Measurements from ENCODE around the gene SCCPDH. TPM values are rescaled to one million over a fixed set of nuclear protein-coding genes. Genes with fewer than 3 reads are reported as not detected.

Gene SCCPDH
- total and polyA plus RNA-seq, 2 of the 13 experiments (the other 11 are each of a cell fraction or from before 2014, with no cell fraction given): 36.7 to 62.3 TPM

DNA sequence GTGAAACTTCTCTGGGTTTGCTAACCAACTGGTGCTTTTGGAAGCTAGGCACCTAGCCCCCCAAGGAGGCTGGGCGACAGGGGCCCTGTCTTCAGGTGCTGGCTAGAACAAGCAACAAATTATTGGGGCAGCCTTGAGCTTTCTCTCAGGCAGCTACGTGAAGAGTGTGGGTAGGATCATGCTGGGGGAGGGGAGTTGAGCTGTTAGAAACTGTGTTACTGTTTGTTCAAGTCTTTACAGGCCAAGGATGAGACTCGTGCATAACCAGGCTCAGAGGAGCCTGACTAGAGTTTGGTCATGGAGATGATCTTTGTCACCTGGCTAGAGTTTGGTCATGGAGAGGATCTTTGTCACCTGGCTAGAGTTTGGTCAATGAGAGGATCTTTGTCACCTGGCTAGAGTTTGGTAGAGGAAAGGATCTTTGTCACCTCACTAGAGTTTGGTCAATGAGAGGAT is 12.6 kb upstream of the SCCPDH start (continued):
- TF ChIP-seq MTF1 (CRISPR knock-in tag; IDR thresholded peaks at IDR 0.05) (no peak), NR3C1 (CRISPR knock-in tag; IDR thresholded peaks at IDR 0.05) (no peak), TEAD2 (CRISPR knock-in tag; IDR thresholded peaks at IDR 0.05) (no peak), ZFY (CRISPR knock-in tag; IDR thresholded peaks at IDR 0.05) (peak; percentile 54; the same call in 1 of the 2 replicates), RARG (CRISPR knock-in tag; IDR thresholded peaks at IDR 0.05; ENCODE audit: low read depth) (no peak), STAG1 (CRISPR knock-in tag; IDR thresholded peaks at IDR 0.05) (no peak), CREB1 (IDR thresholded peaks at IDR 0.05) (no peak), CREB1 (CRISPR knock-in tag; IDR thresholded peaks at IDR 0.05) (peak; percentile 52; the same call in 1 of the 2 replicates), ZMYM2 (CRISPR knock-in tag; IDR thresholded peaks at IDR 0.05) (peak; percentile 80), BHLHE40 (IDR thresholded peaks at IDR 0.05; ENCODE audit: low read length) (no peak), ISL2 (CRISPR knock-in tag; IDR thresholded peaks at IDR 0.05) (no peak), FOXO4 (CRISPR knock-in tag; conservative IDR thresholded peaks at IDR 0.05) (no peak), ZNF431 (CRISPR knock-in tag; IDR thresholded peaks at IDR 0.05; ENCODE audit: borderline replicate concordance, low read depth) (no peak), HMG20A (CRISPR knock-in tag; IDR thresholded peaks at IDR 0.05; ENCODE audit: borderline replicate concordance) (no peak), ZNF773 (CRISPR knock-in tag; IDR thresholded peaks at IDR 0.05; ENCODE audit: borderline replicate concordance) (no peak), DNMT1 (CRISPR knock-in tag; IDR thresholded peaks at IDR 0.05) (no peak), MBNL3 (CRISPR knock-in tag; conservative IDR thresholded peaks at IDR 0.05) (no peak), SUZ12 (IDR thresholded peaks at IDR 0.05; ENCODE audit: low read depth, low read length) (no peak), PITX1 (CRISPR knock-in tag; IDR thresholded peaks at IDR 0.05) (peak; percentile 70), ZNF644 (CRISPR knock-in tag; IDR thresholded peaks at IDR 0.05; ENCODE audit: low read depth) (peak; percentile 49; the same call in 1 of the 2 replicates), RARA (CRISPR knock-in tag; IDR thresholded peaks at IDR 0.05) (peak; percentile 32; the same call in 1 of the 2 replicates), MAX (IDR thresholded peaks at IDR 0.05) (peak; percentile 86), ARNTL (CRISPR knock-in tag; IDR thresholded peaks at IDR 0.05) (0 out of 2 replicates have a peak, but pooled peaks have one; percentile 33), ZNF160 (CRISPR knock-in tag; IDR thresholded peaks at IDR 0.05) (peak; percentile 57; the same call in 1 of the 2 replicates), RELA (CRISPR knock-in tag; IDR thresholded peaks at IDR 0.05) (no peak), NPAS2 (CRISPR knock-in tag; IDR thresholded peaks at IDR 0.05; ENCODE audit: borderline replicate concordance) (no peak), NR2F1 (CRISPR knock-in tag; IDR thresholded peaks at IDR 0.05) (no peak)
- TF ChIP-seq, protein P1, sequence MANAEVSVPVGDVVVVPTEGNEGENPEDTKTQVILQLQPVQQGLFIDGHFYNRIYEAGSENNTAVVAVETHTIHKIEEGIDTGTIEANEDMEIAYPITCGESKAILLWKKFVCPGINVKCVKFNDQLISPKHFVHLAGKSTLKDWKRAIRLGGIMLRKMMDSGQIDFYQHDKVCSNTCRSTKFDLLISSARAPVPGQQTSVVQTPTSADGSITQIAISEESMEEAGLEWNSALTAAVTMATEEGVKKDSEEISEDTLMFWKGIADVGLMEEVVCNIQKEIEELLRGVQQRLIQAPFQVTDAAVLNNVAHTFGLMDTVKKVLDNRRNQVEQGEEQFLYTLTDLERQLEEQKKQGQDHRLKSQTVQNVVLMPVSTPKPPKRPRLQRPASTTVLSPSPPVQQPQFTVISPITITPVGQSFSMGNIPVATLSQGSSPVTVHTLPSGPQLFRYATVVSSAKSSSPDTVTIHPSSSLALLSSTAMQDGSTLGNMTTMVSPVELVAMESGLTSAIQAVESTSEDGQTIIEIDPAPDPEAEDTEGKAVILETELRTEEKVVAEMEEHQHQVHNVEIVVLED (CRISPR knock-in tag; IDR thresholded peaks at IDR 0.05; ENCODE audit: borderline replicate concordance): peak; percentile 47; the same call in 1 of the 2 replicates

Measured in HepG2 (cell line).